Endodermal cell (in vitro differentiated cells): ENCODE measurements around the gene LCN12. TPM values are rescaled to one million over a fixed set of nuclear protein-coding genes. Genes with fewer than 3 reads are reported as not detected.

Experiments
- DNase-seq: peaks from one replicate; pipeline ENCODE4 v3.0.0-alpha.2; 2017
- H3K27ac ChIP-seq: 2 replicates; pipeline ENCODE4 v1.5.1; 2013; ENCODE audit warnings: mild to moderate bottlenecking, low read depth, low read length, moderate library complexity
- H3K27me3 ChIP-seq: 2 replicates; pipeline ENCODE4 v1.6.1; 2013; ENCODE audit warnings: mild to moderate bottlenecking, low read length, moderate library complexity; ENCODE audit not compliant: insufficient read depth, control insufficient read depth, poor library complexity, severe bottlenecking
- H3K36me3 ChIP-seq: 2 replicates; pipeline ENCODE4 v1.7.0; 2013; ENCODE audit warnings: mild to moderate bottlenecking, low read length, moderate library complexity; ENCODE audit not compliant: control insufficient read depth, insufficient read depth
- H3K4me1 ChIP-seq: one replicate; pipeline ENCODE4 v1.7.0; 2013; ENCODE audit warnings: low read length; ENCODE audit not compliant: control insufficient read depth, insufficient read depth
- H3K4me3 ChIP-seq: 2 replicates; pipeline ENCODE4 v1.5.1; 2013; ENCODE audit warnings: mild to moderate bottlenecking, low read length, moderate library complexity
- H3K9ac ChIP-seq: 2 replicates; pipeline ENCODE4 v1.6.1; 2013; ENCODE audit warnings: mild to moderate bottlenecking, low read length, moderate library complexity; ENCODE audit not compliant: poor library complexity, severe bottlenecking; ENCODE audit errors: extremely low read depth
- H3K9me3 ChIP-seq: 2 replicates; pipeline ENCODE4 v1.6.1; 2013; ENCODE audit warnings: mild to moderate bottlenecking, low read length, moderate library complexity; ENCODE audit not compliant: control insufficient read depth
- H3K27ac Mint-ChIP-seq: 2 replicates; pipeline ENCODE4 v1.8.0; 2020; ENCODE audit warnings: mixed read lengths
- H3K27me3 Mint-ChIP-seq: 2 replicates; pipeline ENCODE4 v1.8.0; 2021; ENCODE audit warnings: mild to moderate bottlenecking, mixed read lengths; ENCODE audit not compliant: insufficient read depth
- H3K36me3 Mint-ChIP-seq: 2 replicates; pipeline ENCODE4 v1.8.0; 2020; ENCODE audit warnings: low read depth, mixed read lengths
- H3K4me1 Mint-ChIP-seq: 2 replicates; pipeline ENCODE4 v1.8.0; 2020; ENCODE audit warnings: mixed read lengths
- H3K4me3 Mint-ChIP-seq: 2 replicates; pipeline ENCODE4 v1.8.0; 2020; ENCODE audit warnings: mild to moderate bottlenecking, moderate library complexity, mixed read lengths
- H3K9me3 Mint-ChIP-seq: 2 replicates; pipeline ENCODE4 v1.8.0; 2020; ENCODE audit warnings: mild to moderate bottlenecking, mixed read lengths
- WGBS, 2 experiments: methylation state at CpG; one replicate each; pipeline versions ENCODE4 v1.1.5 to v1.1.7; 2013; ENCODE audit warnings: missing lambda C conversion rate in 2 of 2, mixed read lengths in 1 of 2; ENCODE audit not compliant: insufficient coverage in 1 of 2, insufficient read length in 1 of 2; 5-methylcytosine and 5-hydroxymethylcytosine counted together
- total RNA-seq, 2 donors: library from RNA; stranded (reverse); fragmentation: NEBNext Ultra II Directional in 1 of 2; extraction: Animal tissue kit (Norgen Biotek cat#: 25700) in 1 of 2; gene quantifications; 2 replicates in 1 of 2; 3 replicates in 1 of 2; pipeline ENCODE4 v1.2.1, GENCODE V29; 2021
- TF ChIP-seq, protein P1 (sequence below): fragments of 200-600 bp; sonication (generic); conservative IDR thresholded peaks from 2 replicates; pipeline ENCODE4 v1.5.0; 2021; ENCODE audit warnings: antibody characterized with exemption, mild to moderate bottlenecking

LCN12 gene
- total RNA-seq, 2 donors from 2014 or later: 2.1 to 4.4 TPM

GRCh38 chr9:136979769-136980587, 27.9 kb downstream of the LCN12 start:
- Histone ChIP-seq H3K27ac (no peak overlapping the region), H3K4me3 (no peak overlapping the region), H3K36me3 (no peaks in the 10 kb centered on the region), H3K9me3 (no peaks in the 10 kb centered on the region), H3K4me1 (peaks cover 3% of the 10 kb centered on the region), H3K27me3 (peaks cover 17% of the 10 kb centered on the region), H3K9ac (no peak overlapping the region)
- WGBS, 2 experiments: 83 to 94% methylated on average over 17 to 26 of the region's 26 CpGs
- H3K27me3 Mint-ChIP-seq: peaks cover 5% of the 10 kb centered on the region
- peaks cover 11% of the 10 kb centered on the region for H3K4me1 Mint-ChIP-seq
- H3K27ac Mint-ChIP-seq: peak overlapping the region; percentile 77
- DNase-seq: peak; percentile 72
- no peaks in the 10 kb centered on the region for H3K9me3 Mint-ChIP-seq
- no peaks in the 10 kb centered on the region for H3K36me3 Mint-ChIP-seq
- TF ChIP-seq, protein P1, sequence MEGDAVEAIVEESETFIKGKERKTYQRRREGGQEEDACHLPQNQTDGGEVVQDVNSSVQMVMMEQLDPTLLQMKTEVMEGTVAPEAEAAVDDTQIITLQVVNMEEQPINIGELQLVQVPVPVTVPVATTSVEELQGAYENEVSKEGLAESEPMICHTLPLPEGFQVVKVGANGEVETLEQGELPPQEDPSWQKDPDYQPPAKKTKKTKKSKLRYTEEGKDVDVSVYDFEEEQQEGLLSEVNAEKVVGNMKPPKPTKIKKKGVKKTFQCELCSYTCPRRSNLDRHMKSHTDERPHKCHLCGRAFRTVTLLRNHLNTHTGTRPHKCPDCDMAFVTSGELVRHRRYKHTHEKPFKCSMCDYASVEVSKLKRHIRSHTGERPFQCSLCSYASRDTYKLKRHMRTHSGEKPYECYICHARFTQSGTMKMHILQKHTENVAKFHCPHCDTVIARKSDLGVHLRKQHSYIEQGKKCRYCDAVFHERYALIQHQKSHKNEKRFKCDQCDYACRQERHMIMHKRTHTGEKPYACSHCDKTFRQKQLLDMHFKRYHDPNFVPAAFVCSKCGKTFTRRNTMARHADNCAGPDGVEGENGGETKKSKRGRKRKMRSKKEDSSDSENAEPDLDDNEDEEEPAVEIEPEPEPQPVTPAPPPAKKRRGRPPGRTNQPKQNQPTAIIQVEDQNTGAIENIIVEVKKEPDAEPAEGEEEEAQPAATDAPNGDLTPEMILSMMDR: no peak
- peak overlapping the region; percentile 24 for H3K4me3 Mint-ChIP-seq

- H3K4me3 ChIP-seq: no peak overlapping the region
- H3K27me3 ChIP-seq: peaks cover 18% of the 10 kb centered on the region
- H3K27me3 Mint-ChIP-seq: peaks cover 5% of the 10 kb centered on the region
- no peak overlapping the region for H3K27ac ChIP-seq
- H3K36me3 ChIP-seq: no peaks in the 10 kb centered on the region
- H3K9ac ChIP-seq: no peak overlapping the region
- H3K4me1 ChIP-seq: peaks cover 3% of the 10 kb centered on the region
- no peaks in the 10 kb centered on the region for H3K9me3 ChIP-seq
- peaks cover 11% of the 10 kb centered on the region for H3K4me1 Mint-ChIP-seq
- H3K27ac Mint-ChIP-seq: peak overlapping the region; percentile 35
- H3K4me3 Mint-ChIP-seq: no peak overlapping the region
- DNase-seq: no peak
- TF ChIP-seq, protein P1: no peak
- H3K9me3 Mint-ChIP-seq: no peaks in the 10 kb centered on the region
- H3K36me3 Mint-ChIP-seq: no peaks in the 10 kb centered on the region
- WGBS, 2 experiments: 91 to 96% methylated on average over 9 to 16 of the region's 16 CpGs
These were observed 28.8 kb downstream of the LCN12 start for GRCh38 chr9:136980669-136981478.

GRCh38 chr9:136981588-136982231, 29.6 kb downstream of the LCN12 start:
- DNase-seq: no peak
- peaks cover 3% of the 10 kb centered on the region for H3K4me1 ChIP-seq
- no peak overlapping the region for H3K27ac ChIP-seq
- Mint-ChIP-seq H3K4me1 (peaks cover 11% of the 10 kb centered on the region), H3K36me3 (no peaks in the 10 kb centered on the region), H3K27ac (no peak overlapping the region), H3K4me3 (no peak overlapping the region), H3K9me3 (no peaks in the 10 kb centered on the region), H3K27me3 (peaks cover 11% of the 10 kb centered on the region)
- H3K9me3 ChIP-seq: no peaks in the 10 kb centered on the region
- H3K27me3 ChIP-seq: peaks cover 18% of the 10 kb centered on the region
- WGBS, 2 experiments: 80 to 89% methylated on average over 6 to 17 of the region's 17 CpGs
- TF ChIP-seq, protein P1: no peak
- H3K4me3 ChIP-seq: no peak overlapping the region
- H3K9ac ChIP-seq: no peak overlapping the region
- no peaks in the 10 kb centered on the region for H3K36me3 ChIP-seq
